Measurements from ENCODE around the gene ZSWIM9.

DNA sequence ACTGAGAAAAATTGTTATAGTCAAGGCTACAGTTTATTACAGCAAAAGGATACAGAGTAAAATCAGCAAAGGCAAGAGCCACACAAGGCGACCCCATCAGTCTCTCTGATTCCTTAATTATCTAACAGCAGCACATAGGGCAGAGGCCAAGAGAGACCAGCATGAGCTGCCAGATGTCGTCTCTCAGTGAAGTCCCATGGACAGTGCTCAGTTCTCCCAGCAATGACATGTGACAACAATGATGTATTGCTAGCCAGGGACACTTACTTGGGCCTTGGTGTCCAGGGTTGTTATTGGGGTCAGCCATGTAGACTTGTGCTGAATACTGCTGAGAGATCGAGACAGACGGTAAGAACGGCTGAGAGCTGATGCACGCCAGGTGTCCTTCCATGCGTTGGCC, 22.3 kb downstream of the ZSWIM9 start:
- TF ChIP-seq, protein P1, sequence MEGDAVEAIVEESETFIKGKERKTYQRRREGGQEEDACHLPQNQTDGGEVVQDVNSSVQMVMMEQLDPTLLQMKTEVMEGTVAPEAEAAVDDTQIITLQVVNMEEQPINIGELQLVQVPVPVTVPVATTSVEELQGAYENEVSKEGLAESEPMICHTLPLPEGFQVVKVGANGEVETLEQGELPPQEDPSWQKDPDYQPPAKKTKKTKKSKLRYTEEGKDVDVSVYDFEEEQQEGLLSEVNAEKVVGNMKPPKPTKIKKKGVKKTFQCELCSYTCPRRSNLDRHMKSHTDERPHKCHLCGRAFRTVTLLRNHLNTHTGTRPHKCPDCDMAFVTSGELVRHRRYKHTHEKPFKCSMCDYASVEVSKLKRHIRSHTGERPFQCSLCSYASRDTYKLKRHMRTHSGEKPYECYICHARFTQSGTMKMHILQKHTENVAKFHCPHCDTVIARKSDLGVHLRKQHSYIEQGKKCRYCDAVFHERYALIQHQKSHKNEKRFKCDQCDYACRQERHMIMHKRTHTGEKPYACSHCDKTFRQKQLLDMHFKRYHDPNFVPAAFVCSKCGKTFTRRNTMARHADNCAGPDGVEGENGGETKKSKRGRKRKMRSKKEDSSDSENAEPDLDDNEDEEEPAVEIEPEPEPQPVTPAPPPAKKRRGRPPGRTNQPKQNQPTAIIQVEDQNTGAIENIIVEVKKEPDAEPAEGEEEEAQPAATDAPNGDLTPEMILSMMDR (conservative IDR thresholded peaks at IDR 0.05 in 1 of 2, IDR thresholded peaks at IDR 0.05 in 1 of 2; ENCODE audit: low read depth in 1 of 2, low read length in 2 of 2): no peak
- TF ChIP-seq EZH2 (IDR thresholded peaks at IDR 0.05; ENCODE audit: low read length, missing control alignments): no peak

All from fibroblast of lung (primary cell).